T-helper 1 cell (primary cell): ENCODE data around the gene MFAP3L.
"Not testable (repeated sequence)": the region's sequence is repeated elsewhere in the genome, so short reads cannot be mapped to it uniquely, and the experiment has no call there.

Experiments
- DNase-seq, 5 donors: peaks; one replicate each; pipeline ENCODE4 v3.0.0-alpha.2; 2012 to 2020

The MFAP3L gene

GRCh38 chr4:169986369-169986768, 39.8 kb downstream of the MFAP3L start:
- no peak for DNase-seq

DNA sequence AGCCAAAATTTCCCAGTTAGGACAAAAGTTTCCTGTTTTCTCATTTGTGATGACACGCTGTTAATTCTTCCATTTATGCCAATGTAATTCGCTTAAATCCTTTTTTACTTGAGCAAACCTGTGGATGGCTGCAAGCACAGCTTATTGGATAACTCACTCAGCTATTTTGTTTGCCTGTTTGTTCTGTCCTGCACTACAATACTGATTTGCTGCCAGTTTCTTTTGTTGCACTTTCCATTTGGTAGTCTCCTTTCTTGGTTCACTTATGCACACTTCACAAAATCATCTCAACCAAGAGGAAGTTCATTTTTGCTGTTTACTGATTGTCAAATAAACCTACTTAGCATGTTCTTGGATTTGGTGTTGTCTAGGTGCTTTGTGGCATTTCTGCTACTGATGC, 40.3 kb downstream of the MFAP3L start:
- DNase-seq: no peak

DNA sequence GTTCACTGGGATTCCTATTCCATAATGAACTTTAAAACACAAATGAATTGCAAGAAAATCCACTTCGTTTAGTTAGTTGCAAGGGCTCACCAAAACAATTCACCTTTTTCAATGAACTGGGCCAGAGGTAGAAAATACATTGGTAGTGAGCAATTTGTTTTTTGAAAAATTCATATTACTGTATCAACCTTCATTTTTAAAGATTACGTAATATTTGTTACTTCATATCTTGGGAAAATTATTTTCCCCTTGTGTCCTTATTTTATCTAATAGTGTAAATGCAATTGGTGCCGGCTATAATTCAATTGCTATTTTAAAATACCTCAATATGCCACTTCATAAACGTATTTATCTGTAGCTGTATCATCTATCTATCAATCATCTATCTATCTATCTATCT, 41.5 kb downstream of the MFAP3L start:
- no peak for DNase-seq

GRCh38 chr4:169984173-169984572, 42.0 kb downstream of the MFAP3L start:
- no peak for DNase-seq

DNA sequence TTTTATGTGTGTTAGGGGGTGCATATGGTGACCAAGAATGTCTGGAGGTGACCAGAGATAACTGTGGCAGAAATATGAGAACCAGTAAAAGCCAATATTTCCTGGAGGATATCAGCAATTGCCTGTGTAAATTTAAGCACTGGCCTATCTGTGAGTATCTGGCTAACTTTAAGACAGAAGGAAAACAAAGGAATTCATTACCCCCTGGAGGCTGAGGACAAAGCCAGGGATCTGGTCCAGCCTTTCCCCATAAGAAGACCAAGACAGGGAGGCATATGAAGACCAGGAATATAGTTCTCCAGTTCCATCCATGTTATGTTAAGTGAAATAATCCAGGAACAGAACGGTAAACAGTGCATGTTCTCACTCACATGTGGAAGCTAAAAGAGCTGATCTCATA, 49.2 kb downstream of the MFAP3L start:
- no peak for DNase-seq

- no peak for DNase-seq
Observed at GRCh38 chr4:169975838-169976796, 50.1 kb downstream of the MFAP3L start.

- no peak for DNase-seq
Observed at GRCh38 chr4:169975131-169975837, 50.9 kb downstream of the MFAP3L start.

- no peak for DNase-seq
Observed at GRCh38 chr4:169971456-169972015, 54.7 kb downstream of the MFAP3L start.

DNA sequence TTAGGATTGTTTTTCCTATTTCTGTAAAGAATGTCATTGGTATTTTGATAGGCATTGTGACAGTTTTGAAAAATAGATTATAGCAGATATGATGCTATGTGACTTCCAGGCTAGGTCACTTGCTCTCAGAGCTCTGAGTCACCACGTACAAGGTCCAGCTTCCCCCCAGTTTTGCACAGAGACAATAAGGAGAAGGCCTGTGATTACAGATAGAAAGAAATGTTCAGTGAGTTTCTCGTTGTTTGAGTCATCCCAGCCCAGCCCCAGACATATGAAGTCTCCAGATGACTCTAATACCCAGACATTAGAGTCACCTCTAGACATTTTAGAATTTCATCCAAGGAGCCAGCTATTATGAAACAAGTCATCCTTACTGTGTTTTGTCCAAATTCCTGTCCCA, 57.2 kb downstream of the MFAP3L start:
- no peak for DNase-seq

GRCh38 chr4:169963998-169964397, 62.2 kb downstream of the MFAP3L start:
- no peak for DNase-seq

DNA sequence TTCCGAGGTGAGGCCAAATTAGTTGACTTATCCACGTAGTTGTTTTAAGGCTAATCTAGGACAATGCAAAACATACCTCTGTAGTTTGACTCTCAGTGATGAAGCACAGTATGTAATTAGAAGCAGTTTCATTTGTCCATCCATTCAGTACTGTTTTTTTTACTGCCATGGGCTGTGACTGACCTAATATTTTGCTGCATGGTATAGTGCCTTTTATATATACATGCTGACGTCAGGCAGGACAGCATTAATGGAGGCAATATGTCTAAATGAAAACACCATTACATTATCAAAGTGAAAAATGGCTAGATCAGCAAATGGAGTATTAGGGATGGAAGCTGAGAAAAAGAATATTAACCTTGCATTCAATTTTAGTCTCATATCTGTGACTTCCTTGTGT, 66.9 kb downstream of the MFAP3L start:
- no peak for DNase-seq

GRCh38 chr4:169958629-169959028, 67.6 kb downstream of the MFAP3L start:
- DNase-seq: no peak

- no peak for DNase-seq
Observed at GRCh38 chr4:169957785-169958184, 68.4 kb downstream of the MFAP3L start.

GRCh38 chr4:169956091-169956843, 69.9 kb downstream of the MFAP3L start:
- DNase-seq: no peak

- DNase-seq: no peak
Observed at GRCh38 chr4:169955521-169955920, 70.7 kb downstream of the MFAP3L start.

DNA sequence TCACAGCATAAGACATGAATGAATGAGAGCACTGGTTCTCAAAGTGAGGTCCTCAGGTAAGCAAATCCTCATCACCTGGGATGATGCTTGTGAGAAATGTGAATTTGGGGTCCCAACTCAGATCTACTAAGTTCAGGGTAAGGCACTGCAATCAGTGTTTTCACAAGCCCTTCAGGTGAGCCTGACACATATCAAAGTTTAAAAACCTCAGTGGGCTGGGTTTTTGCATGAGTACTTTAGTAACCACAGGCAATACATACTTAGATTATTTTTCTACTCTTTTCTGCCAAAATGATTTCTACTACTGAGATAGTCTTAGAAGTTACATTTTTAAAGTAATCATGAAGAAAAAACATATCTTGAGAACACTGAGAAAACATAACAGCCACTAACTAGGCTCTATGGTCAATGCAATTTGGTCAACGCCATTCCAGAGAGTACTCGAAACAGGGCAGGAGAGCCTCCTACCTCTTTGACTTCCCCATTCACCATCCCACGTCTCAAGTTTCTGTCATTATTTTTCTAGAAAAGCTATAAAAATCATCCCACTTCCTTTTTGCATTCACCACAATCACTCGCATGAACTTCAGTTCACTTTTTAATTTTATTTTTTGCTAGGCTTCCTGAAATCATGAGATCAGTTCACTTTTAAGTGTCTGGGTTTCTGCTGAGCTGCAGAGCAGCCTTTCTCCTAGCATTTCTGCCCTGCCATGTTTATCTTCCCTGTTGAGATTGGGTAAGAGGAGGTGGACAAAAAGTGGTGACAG, 73.8 kb downstream of the MFAP3L start:
- no peak for DNase-seq

DNA sequence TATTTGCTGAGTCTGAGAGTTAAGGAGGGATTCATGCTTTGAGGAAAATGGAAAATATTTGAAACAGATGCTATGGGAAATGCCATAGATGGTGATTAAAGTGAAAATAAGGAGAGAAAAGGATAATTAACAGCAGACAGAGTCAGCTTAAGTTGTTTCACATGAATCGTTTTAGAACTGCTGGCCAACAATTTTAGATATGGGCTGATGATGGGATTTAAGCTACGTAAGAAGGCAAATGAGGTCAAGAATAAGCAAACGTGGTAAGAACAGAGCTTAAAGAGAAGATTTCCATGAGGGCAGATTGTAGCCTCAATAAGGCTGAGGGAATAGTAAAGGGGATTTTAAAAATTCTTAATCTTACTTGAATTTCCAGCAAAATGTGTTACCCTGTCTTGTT, 77.9 kb downstream of the MFAP3L start:
- DNase-seq: no peak

GRCh38 chr4:169945636-169946035, 80.6 kb downstream of the MFAP3L start:
- no peak for DNase-seq

GRCh38 chr4:169943601-169944000, 82.6 kb downstream of the MFAP3L start:
- DNase-seq: not testable (repeated sequence)

DNA sequence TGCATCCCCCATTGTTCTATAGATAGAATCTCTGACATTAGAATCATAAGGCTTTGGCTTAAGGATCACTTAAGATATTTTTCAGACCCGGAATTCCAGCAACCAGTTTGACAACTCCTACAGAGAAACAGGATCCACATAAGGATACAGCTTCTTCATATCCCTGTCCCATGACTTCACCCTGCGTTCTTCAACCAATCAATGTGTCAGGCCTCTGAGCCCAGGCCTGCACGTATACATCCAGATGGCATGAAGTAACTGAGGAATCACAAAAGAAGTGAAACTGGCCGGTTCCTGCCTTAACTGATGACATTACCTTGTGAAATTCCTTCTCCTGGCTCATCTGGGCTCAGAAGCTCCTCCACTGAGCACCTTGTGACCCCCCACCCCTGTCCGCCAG, 85.1 kb downstream of the MFAP3L start:
- DNase-seq: no peak

GRCh38 chr4:169940460-169940859, 85.7 kb downstream of the MFAP3L start:
- no peak for DNase-seq
